Thyroid gland (tissue), 4 donors: Measurements from ENCODE around the gene BCKDK. TPM values are rescaled to one million over a fixed set of nuclear protein-coding genes. Genes with fewer than 3 reads are reported as not detected.
"Not testable (repeated sequence)": the region's sequence is repeated elsewhere in the genome, so short reads cannot be mapped to it uniquely, and the experiment has no call there.

Source experiments
- DNase-seq, 2 donors: peaks; one replicate each; pipeline ENCODE4 v3.0.0-alpha.2; 2019
- H3K27ac ChIP-seq, 3 donors: fragments of 200-600 bp; sonication (generic); 1 replicate in 2 of 3; 2 replicates in 1 of 3; pipeline ENCODE4 v1.5.1; 2016 to 2019; ENCODE audit warnings: mild to moderate bottlenecking in 1 of 3, moderate library complexity in 1 of 3
- H3K27me3 ChIP-seq: fragments of 200-600 bp; sonication (generic); one replicate; pipeline ENCODE4 v1.5.1; 2019
- H3K36me3 ChIP-seq, 2 donors: fragments of 200-600 bp; sonication (generic); one replicate each; pipeline ENCODE4 v1.5.1; 2016 to 2019
- H3K4me1 ChIP-seq, 2 donors: fragments of 200-600 bp; sonication (generic); one replicate each; pipeline ENCODE4 v1.5.1; 2017 to 2019
- H3K4me3 ChIP-seq, 3 donors: fragments of 200-600 bp; sonication (generic); replicated peaks in 1 of 3; 1 replicate in 2 of 3; 2 replicates in 1 of 3; pipeline ENCODE4 v1.5.1; 2016; ENCODE audit warnings: mild to moderate bottlenecking in 1 of 3
- H3K9me3 ChIP-seq: fragments of 200-600 bp; sonication (generic); one replicate; pipeline ENCODE4 v1.5.1; 2017
- CTCF ChIP-seq, 6 experiments: fragments of 200-600 bp in 3 of 6; fragments of 450-650 bp in 3 of 6; sonication (generic) in 3 of 6; IDR thresholded peaks; one replicate each; pipeline ENCODE4 v1.5.1; 2016 to 2019; ENCODE audit warnings: antibody characterized with exemption in 6 of 6, mild to moderate bottlenecking in 2 of 6, inconsistent platforms in 1 of 6, moderate library complexity in 1 of 6
- POLR2A ChIP-seq, 2 donors: fragments of 450-650 bp; IDR thresholded peaks; one replicate each; pipeline ENCODE4 v1.6.1; 2017; ENCODE audit warnings: antibody characterized with exemption in 2 of 2, mild to moderate bottlenecking in 2 of 2, moderate library complexity in 1 of 2
- WGBS, 2 donors: methylation state at CpG; one replicate each; pipeline ENCODE4 v1.1.5; 2017; 5-methylcytosine and 5-hydroxymethylcytosine counted together
- intact Hi-C: fragments of 100-400 bp; cut with DNase I; formaldehyde crosslinking; loops from one replicate; pipeline ENCODE4 v1.15.1; 2023
- total RNA-seq, 4 donors: library from RNA; depleted of rRNA; stranded (reverse); fragments of >200 nt; gene quantifications; one replicate each; pipeline ENCODE4 v1.2.3, GENCODE V29; 2016

BCKDK gene
- total RNA-seq, 4 donors from 2014 or later: 30.1 to 52.0 (median 40.5) TPM

- intact Hi-C loops: loop anchor here (10.0 kb wide), 1 partner anchor 165 kb away; the partner anchor contains the start of gene HSD3B7
- no peak within 1 kb of the TSS for H3K4me3 ChIP-seq
- no peak within 1 kb of the TSS for H3K27ac ChIP-seq
- no peaks in the 10 kb centered on the region for H3K27me3 ChIP-seq
- DNase-seq: no peak
- no peak for TF ChIP-seq CTCF (IDR thresholded peaks at IDR 0.05)
- TF ChIP-seq POLR2A (IDR thresholded peaks at IDR 0.05): no peak
- H3K4me1 ChIP-seq: peaks cover 0 to 4% of the 10 kb centered on the region in 2 donors
- no peaks in the 10 kb centered on the region for H3K36me3 ChIP-seq
- no peaks in the 10 kb centered on the region for H3K9me3 ChIP-seq
- WGBS, 2 donors: 80 to 82% methylated on average over 8 to 11 of the region's 11 CpGs
Observed at GRCh38 chr16:31149894-31150890, 42.0 kb downstream of the BCKDK start, which contains the start of gene PRSS36. Gene PRSS36 (minus strand): TSS chr16:31150066. CDS start chr16:31150035, 31 bp downstream.

- intact Hi-C loops, DNase-seq, H3K27ac ChIP-seq, H3K4me1 ChIP-seq, H3K27me3 ChIP-seq, H3K4me3 ChIP-seq, H3K36me3 ChIP-seq, H3K9me3 ChIP-seq: not testable (repeated sequence)
- WGBS, 2 donors: 78 to 80% methylated on average over 6 of the region's 6 CpGs
Observed at GRCh38 chr16:31150976-31151375, 42.8 kb downstream of the BCKDK start.

GRCh38 chr16:31157136-31157535, 49.0 kb downstream of the BCKDK start:
- WGBS, 2 donors: 37 to 39% methylated on average over 8 of the region's 8 CpGs
- DNase-seq: no peak
- intact Hi-C loops: no loop called here
- Histone ChIP-seq H3K4me3 (no peak overlapping the region), H3K9me3 (no peaks in the 10 kb centered on the region), H3K4me1 (no peaks in the 10 kb centered on the region), H3K27me3 (no peaks in the 10 kb centered on the region), H3K27ac (no peak overlapping the region), H3K36me3 (no peaks in the 10 kb centered on the region)
- TF ChIP-seq CTCF (IDR thresholded peaks at IDR 0.05): no peak
- TF ChIP-seq POLR2A (IDR thresholded peaks at IDR 0.05): no peak

Other genes starting within 250 kb of the BCKDK start
- 10 to 100 TPM; 43.6 to 67.6 (median 47.9) TPM for gene BCL7C, start 214.3 kb upstream of the BCKDK start, total RNA-seq
- 1 to 10 TPM; 2.6 to 7.5 (median 5.6) TPM for gene CTF1, start 211.8 kb upstream of the BCKDK start, total RNA-seq
- gene FBXL19, start 184.8 kb upstream of the BCKDK start, total RNA-seq: 10 to 100 TPM; 11.7 to 24.0 (median 14.4) TPM
- 10 to 100 TPM; 32.9 to 49.5 (median 40.2) TPM for gene ORAI3, start 159.3 kb upstream of the BCKDK start, total RNA-seq
- gene SETD1A, start 150.6 kb upstream of the BCKDK start, total RNA-seq: 10 to 100 TPM in 2 of 4 donors, 1 to 10 TPM in 2; 7.7 to 11.4 (median 9.2) TPM
- 10 to 100 TPM in 2 of 4 donors, 1 to 10 TPM in 2; 4.0 to 13.8 (median 10.9) TPM for gene HSD3B7, start 123.2 kb upstream of the BCKDK start, total RNA-seq
- gene STX1B, start 97.7 kb upstream of the BCKDK start, total RNA-seq: under 1 TPM in 2 of 4 donors, not detected in 2; 0.34 to 0.40 TPM
- 10 to 100 TPM; 26.8 to 47.6 (median 39.9) TPM for gene STX4, start 74.8 kb upstream of the BCKDK start, total RNA-seq
- 10 to 100 TPM in 3 of 4 donors, 1 to 10 TPM in 1; 9.0 to 15.2 (median 11.9) TPM for gene ZNF668, start 34.1 kb upstream of the BCKDK start, total RNA-seq
- 10 to 100 TPM; 13.3 to 20.1 (median 17.7) TPM for gene ZNF646, start 34.0 kb upstream of the BCKDK start, total RNA-seq
- 1 to 10 TPM in 3 of 4 donors, under 1 TPM in 1; 0.93 to 1.9 (median 1.6) TPM for gene PRSS53, start 19.4 kb upstream of the BCKDK start, total RNA-seq
- gene VKORC1, start 13.6 kb upstream of the BCKDK start, total RNA-seq: 100 to 1,000 TPM in 2 of 4 donors, 10 to 100 TPM in 2; 58.7 to 145 (median 104) TPM
- gene KAT8, start 9.3 kb downstream of the BCKDK start, total RNA-seq: 100 to 1,000 TPM in 3 of 4 donors, 10 to 100 TPM in 1; 90.0 to 121 (median 113) TPM
- gene PRSS8, start 27.3 kb downstream of the BCKDK start, total RNA-seq: 10 to 100 TPM; 42.1 to 89.9 (median 72.8) TPM
- 1 to 10 TPM; 1.4 to 6.6 (median 3.0) TPM for gene PRSS36, start 41.7 kb downstream of the BCKDK start, total RNA-seq
- gene FUS, start 71.8 kb downstream of the BCKDK start, total RNA-seq: 10 to 100 TPM; 41.7 to 88.5 (median 70.5) TPM
- 10 to 100 TPM in 2 of 4 donors, 1 to 10 TPM in 2; 4.8 to 21.4 (median 12.4) TPM for gene PYCARD, start 94.4 kb downstream of the BCKDK start, total RNA-seq
- under 1 TPM in 2 of 4 donors, not detected in 2; under 0.01 to 0.11 TPM for gene TRIM72, start 105.7 kb downstream of the BCKDK start, total RNA-seq
- gene PYDC1, start 108.7 kb downstream of the BCKDK start, total RNA-seq: not detected
- 1 to 10 TPM; 2.8 to 5.0 (median 4.0) TPM for gene ITGAM, start 151.6 kb downstream of the BCKDK start, total RNA-seq
- gene ITGAX, start 246.8 kb downstream of the BCKDK start, total RNA-seq: 1 to 10 TPM in 3 of 4 donors, under 1 TPM in 1; 0.11 to 3.2 (median 2.2) TPM